Measurements from ENCODE around the gene ZRANB2.

ZRANB2 gene

DNA sequence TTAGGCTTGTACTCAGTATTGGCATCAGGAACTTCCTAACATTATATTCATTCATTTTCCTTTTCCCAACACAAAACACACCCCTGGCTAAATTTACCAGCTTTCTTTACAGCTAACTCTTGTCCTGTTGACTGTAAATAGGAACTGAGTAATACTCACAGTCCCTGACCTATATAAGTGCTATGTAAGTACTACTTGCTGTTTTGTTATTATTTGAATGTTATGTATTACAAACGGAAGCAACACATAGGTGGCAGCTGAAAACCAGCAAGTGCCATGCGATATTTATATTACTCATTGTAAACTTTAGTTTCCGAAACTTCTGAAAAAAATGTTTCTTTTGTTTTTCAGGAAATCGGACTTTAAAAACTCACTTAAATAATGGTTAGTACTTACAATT lies 54.7 kb downstream of the ZRANB2 start:
- no peak for DNase-seq

DNA sequence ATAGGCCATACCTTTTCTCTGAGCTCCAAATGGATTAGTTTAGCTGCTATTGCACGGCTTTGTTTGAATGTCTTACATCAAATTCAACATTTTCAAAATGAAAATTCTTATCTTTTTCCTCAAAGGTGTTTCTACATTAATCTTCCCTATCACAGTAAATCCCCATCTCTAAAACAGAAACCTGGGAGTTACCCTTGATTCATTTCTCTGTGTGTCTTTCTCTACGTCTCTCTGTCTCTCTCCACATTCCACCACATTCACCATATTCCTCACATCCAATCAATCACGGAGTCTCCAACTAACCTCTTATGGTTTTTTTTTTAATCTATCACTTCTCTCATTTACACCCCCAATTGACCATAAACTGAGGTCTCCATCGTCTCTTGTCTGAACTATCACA lies 57.3 kb downstream of the ZRANB2 start:
- DNase-seq, result no peak

DNA sequence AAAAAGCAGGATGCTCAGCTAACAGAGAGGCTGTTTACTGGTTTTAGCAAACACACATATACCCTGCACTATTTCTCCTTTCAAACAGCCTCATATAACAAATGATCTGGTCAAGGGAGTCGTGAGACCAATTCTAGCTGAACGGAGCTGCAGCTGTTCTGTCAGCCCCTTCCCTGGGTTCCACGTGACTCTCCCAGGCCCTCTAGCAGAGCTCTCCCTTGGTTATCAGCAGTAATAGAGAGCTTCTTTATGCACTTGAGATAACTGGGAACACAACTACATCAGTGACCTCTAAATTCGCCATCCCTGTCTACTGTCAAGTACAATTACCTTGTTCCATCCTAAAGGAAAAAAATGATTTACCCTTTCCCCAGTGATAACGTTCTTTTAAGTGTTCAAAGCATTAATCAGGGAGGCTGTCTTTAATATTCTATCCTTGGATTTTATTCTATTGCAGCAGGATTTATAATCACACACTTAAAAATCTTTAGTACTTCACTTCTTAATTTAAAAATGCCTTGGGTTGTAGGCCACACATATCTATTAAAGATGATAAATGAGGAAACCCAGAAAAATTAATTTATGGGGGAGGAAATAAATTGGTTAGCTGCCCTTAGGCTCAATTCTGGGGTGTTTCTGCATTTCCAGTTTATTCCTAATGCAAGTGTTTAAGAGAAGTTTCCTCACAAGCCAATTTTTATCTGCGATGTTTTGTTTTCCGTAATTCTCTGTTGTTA lies 61.4 kb downstream of the ZRANB2 start:
- DNase-seq, result no peak

DNA sequence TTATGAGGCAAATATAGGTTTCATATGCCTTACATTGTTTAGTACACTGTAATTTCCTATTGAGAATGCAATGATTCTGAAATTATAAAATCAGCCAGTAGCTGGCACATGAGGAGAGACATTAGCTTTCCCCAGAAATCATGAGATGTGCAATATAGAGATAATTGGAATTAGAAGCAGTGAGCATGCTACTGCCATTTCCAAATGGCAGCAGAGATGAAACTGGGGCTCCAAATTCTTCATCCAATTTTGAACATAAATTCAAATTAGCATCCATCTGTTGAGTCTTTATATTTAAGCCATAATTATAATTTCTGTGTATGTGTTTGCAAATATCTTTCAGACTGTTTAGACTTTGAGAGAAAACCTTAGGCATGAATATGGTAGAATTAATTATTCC lies 62.0 kb downstream of the ZRANB2 start:
- no peak for DNase-seq

DNA sequence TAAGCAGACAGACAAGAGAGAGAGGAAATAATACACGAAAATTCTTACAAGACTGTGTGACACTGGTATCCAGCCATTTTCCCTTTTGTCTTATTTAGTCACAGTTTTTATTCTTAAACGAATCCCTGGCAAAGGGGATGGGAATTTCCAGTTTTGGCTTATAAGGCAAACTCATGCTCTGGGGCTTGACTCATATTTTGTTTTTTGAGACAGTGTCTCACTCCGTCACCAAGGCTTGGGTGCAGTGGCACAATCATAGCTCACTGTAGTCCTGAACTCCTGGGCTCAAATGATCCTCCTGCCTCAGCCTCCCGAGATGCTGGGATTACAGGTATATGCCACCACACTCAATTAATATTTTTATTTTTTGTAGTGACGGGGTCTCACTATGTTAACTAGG lies 65.1 kb downstream of the ZRANB2 start:
- DNase-seq, result no peak

DNA sequence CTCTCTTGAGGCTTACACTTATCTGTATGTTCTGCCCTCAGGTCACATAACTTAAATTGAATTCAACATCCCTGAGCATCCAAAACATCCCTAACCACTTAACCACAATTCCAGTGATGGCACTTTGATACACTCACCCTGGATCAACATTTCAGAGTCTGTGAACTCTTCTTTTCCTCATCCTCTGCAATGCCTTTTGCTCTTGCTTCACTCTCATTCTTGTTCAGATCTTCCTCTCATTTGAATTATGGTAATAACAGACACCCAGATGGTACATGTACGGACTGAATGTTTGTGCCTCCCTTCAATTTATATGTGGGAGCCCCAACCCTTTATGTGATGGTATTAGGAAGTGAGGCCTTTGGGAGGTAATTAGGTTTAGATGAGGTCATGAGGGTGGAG lies 66.7 kb downstream of the ZRANB2 start:
- DNase-seq, result no peak
